ENCODE results near the gene PLXNB1.

PLXNB1 gene

GRCh38 chr3:48446425-48447193 lies 16.7 kb upstream of the PLXNB1 start, which contains the start of gene ATRIP:
ATRIP (plus strand) TSS chr3:48446737; CDS start chr3:48446846, 109 bp downstream.
- no peaks in the 10 kb centered on the region for H3K9me3 ChIP-seq (ENCODE audit: control insufficient read depth, insufficient read depth, low read depth, low read length)
- ChIA-PET CTCF (interaction anchor here (0.8 to 5.3 kb wide), 4 partner anchors 11 to 103 kb away, joined by 3 to 38 read pairs (median 4); no protein-coding TSS in a partner anchor), POLR2A (interaction anchor here (0.6 to 2.4 kb wide), 17 partner anchors 10 to 288 kb away, joined by 3 to 22 read pairs (median 4); partner anchors contain the start of genes IP6K2, PFKFB4 and ZNF589)
- H3K27ac ChIP-seq (ENCODE audit: extremely low read depth, low read depth, low read length) = peak within 1 kb of the TSS; percentile 50; the same call in 1 of the 2 replicates
- H3K4me1 ChIP-seq (ENCODE audit: control insufficient read depth, insufficient read depth, low read length) = no peaks in the 10 kb centered on the region; the same call in 1 of the 2 replicates
- H3K4me3 ChIP-seq (ENCODE audit: low read depth, low read length) = peak within 1 kb of the TSS; percentile 99
- H3K36me3 ChIP-seq (ENCODE audit: control insufficient read depth in 2 of 2, insufficient read depth in 1 of 2, low read length in 2 of 2) = peaks cover 12 to 48% of the 10 kb centered on the region in 2 experiments; a peak in 2 of 3 replicates
- TF ChIP-seq ZNF398 (tag by site-specific recombination; IDR thresholded peaks at IDR 0.05) (0 out of 2 replicates have a peak, but pooled peaks have one; percentile 20), ZEB2 (tag by site-specific recombination; IDR thresholded peaks at IDR 0.05) (peak; percentile 73), ZNF768 (tag by site-specific recombination; IDR thresholded peaks at IDR 0.05) (no peak), ZBTB49 (tag by site-specific recombination; IDR thresholded peaks at IDR 0.05; ENCODE audit: low read depth) (no peak), ZFP37 (tag by site-specific recombination; IDR thresholded peaks at IDR 0.05) (no peak), GLI2 (tag by site-specific recombination; IDR thresholded peaks at IDR 0.05; ENCODE audit: borderline replicate concordance, low read depth) (no peak), SCRT1 (tag by site-specific recombination; IDR thresholded peaks at IDR 0.05; ENCODE audit: borderline replicate concordance) (no peak), ZNF473 (tag by site-specific recombination; IDR thresholded peaks at IDR 0.05) (no peak), ZNF2 (tag by site-specific recombination; IDR thresholded peaks at IDR 0.05) (peak; percentile 17; the same call in 1 of the 2 replicates), ZBTB11 (tag by site-specific recombination; conservative IDR thresholded peaks at IDR 0.05; ENCODE audit: low read depth) (0 out of 2 replicates have a peak, but pooled peaks have one; percentile 28), ZNF501 (tag by site-specific recombination; IDR thresholded peaks at IDR 0.05) (peak; percentile 82), KLF7 (tag by site-specific recombination; IDR thresholded peaks at IDR 0.05; ENCODE audit: borderline replicate concordance) (peak; percentile 97), KLF1 (tag by site-specific recombination; IDR thresholded peaks at IDR 0.05) (peak; percentile 94), ZNF600 (tag by site-specific recombination; IDR thresholded peaks at IDR 0.05) (0 out of 2 replicates have a peak, but pooled peaks have one; percentile 4), OVOL3 (tag by site-specific recombination; IDR thresholded peaks at IDR 0.05) (0 out of 2 replicates have a peak, but pooled peaks have one; percentile 18), ZNF221 (tag by site-specific recombination; IDR thresholded peaks at IDR 0.05; ENCODE audit: borderline replicate concordance) (no peak), ZNF624 (tag by site-specific recombination; IDR thresholded peaks at IDR 0.05) (no peak), SCRT2 (tag by site-specific recombination; IDR thresholded peaks at IDR 0.05) (no peak), PBX3 (CRISPR knock-in tag; IDR thresholded peaks at IDR 0.05) (peak; percentile 58; the same call in 1 of the 2 replicates), ZNF335 (tag by site-specific recombination; conservative IDR thresholded peaks at IDR 0.05) (peak; percentile 57; the same call in 1 of the 2 replicates), ZSCAN30 (tag by site-specific recombination; IDR thresholded peaks at IDR 0.05) (0 out of 2 replicates have a peak, but pooled peaks have one; percentile 23), KLF9 (tag by site-specific recombination; IDR thresholded peaks at IDR 0.05; ENCODE audit: low read depth) (peak; percentile 81), GLI4 (tag by site-specific recombination; IDR thresholded peaks at IDR 0.05) (no peak), SP2 (tag by site-specific recombination; IDR thresholded peaks at IDR 0.05) (peak; percentile 84), KLF17 (tag by site-specific recombination; IDR thresholded peaks at IDR 0.05) (peak; percentile 72; the same call in 1 of the 2 replicates), SP3 (tag by site-specific recombination; IDR thresholded peaks at IDR 0.05) (peak; percentile 81), KLF10 (tag by site-specific recombination; IDR thresholded peaks at IDR 0.05) (peak; percentile 87), ZNF629 (tag by site-specific recombination; IDR thresholded peaks at IDR 0.05) (peak; percentile 36)

Data from HEK293 (cell line).